GM10266 (cell line): ENCODE data around the gene PPEF2.

Experiments
- DNase-seq: peaks from one replicate; pipeline ENCODE4 v3.0.0; 2012; ENCODE audit errors: extremely low spot score
- TF ChIP-seq, protein P1 (sequence below): IDR thresholded peaks from 2 replicates; pipeline ENCODE4 v1.5.1; 2012; ENCODE audit warnings: mild to moderate bottlenecking, low read depth; ENCODE audit not compliant: control insufficient read depth, insufficient read depth; ENCODE audit errors: missing control alignments

Gene PPEF2

DNA sequence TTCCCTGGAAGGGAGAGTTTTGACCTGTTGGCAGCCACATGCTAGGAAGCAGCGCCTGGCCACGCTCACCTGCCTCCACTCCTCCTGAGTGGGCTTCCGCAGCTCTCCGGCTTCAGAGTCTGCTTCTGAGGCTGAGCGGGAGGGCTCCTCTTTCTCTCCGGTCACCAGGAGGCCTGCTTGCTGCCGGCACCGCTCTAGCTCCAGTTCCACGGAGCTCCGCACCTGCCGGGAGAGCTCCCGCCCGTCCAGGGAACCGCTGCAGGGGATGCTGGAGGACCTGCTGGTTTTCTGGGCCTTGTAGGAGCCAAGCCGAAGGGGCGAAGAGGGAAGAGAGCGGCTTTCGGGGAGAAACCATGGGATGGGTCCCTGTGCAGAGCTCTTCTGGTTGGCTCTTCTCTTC lies 26.0 kb downstream of the PPEF2 start:
- TF ChIP-seq, protein P1, sequence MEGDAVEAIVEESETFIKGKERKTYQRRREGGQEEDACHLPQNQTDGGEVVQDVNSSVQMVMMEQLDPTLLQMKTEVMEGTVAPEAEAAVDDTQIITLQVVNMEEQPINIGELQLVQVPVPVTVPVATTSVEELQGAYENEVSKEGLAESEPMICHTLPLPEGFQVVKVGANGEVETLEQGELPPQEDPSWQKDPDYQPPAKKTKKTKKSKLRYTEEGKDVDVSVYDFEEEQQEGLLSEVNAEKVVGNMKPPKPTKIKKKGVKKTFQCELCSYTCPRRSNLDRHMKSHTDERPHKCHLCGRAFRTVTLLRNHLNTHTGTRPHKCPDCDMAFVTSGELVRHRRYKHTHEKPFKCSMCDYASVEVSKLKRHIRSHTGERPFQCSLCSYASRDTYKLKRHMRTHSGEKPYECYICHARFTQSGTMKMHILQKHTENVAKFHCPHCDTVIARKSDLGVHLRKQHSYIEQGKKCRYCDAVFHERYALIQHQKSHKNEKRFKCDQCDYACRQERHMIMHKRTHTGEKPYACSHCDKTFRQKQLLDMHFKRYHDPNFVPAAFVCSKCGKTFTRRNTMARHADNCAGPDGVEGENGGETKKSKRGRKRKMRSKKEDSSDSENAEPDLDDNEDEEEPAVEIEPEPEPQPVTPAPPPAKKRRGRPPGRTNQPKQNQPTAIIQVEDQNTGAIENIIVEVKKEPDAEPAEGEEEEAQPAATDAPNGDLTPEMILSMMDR: no peak

DNA sequence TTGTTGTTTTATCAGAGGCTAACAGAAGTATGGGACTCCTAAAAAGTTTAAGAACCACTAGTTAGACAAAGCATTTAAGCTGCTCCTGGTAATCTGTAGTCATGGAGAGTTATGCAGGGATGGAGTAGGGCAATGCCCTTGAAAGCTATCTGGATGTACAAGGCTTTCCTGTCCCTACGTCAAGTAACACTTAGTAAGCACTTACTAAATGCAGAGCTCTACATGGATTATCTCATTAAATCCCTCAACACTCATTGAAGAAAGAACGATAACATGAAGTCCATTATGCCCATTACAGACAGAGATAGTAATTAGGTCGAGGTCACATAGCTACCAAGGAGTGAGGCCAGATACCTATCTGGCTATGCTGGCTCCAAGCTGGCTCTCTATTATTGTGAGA lies 33.2 kb downstream of the PPEF2 start:
- TF ChIP-seq, protein P1: no peak
- no peak for DNase-seq

More for the DNA sequence above, 26.0 kb downstream of the PPEF2 start:
- no peak for DNase-seq

DNA sequence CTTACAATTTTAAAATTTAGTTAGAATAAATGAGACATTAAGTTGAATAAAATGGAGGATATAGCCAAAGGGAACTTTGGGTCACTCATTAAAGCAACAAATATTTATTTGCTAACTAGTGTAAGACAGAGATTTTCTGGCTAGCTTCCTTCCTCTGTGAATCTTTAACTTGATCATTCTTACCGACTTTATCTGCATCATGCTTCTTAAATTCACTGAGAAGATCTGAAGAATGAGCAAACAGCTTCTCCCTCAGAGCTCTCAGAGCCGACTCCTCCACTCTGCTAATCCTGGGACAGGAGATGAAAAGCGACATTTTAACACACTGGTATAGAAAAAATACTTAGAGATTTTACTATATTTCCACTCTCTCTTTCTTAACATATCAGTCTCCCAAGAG lies 35.1 kb downstream of the PPEF2 start:
- no peak for DNase-seq
- TF ChIP-seq, protein P1: no peak

DNA sequence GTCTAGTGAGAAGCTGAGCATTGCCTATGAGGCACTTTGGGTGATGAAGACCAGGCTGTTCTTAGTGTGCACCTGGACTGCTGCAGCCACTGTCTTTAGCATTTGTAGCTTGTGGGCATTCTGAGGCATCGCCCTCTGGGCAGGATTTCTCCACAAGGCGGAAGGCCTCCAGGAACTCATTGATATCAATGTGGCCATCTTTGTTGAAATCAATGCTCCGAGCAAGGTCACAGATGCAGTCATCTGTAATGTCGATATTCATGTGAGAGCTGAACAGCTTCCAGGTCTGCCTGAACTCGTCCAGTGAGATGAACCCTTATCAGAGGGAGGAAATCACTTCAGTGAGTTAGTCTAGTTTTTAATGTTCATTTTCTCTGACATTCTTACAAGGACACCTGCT lies 41.6 kb downstream of the PPEF2 start:
- DNase-seq: no peak
- TF ChIP-seq, protein P1: no peak

DNA sequence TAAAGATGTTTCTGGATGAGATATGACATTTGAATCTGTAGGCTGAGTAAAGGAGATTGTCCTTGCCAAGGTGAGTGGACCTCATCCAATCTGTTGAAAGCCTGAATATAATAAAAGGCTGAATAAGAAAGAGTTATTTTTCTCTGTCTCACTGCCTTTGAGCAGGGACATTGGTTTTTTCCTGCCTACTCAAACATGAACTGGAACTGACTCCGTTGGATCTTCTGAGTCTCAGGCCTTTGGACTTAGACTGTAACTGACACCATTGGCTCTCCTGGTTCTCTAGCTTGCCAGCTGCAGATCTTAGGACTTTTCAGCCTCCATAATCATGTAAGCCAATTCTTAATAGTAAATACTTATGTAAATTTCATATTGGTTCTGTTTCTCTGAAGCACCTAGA lies 43.5 kb downstream of the PPEF2 start:
- DNase-seq: no peak
- TF ChIP-seq, protein P1: no peak

DNA sequence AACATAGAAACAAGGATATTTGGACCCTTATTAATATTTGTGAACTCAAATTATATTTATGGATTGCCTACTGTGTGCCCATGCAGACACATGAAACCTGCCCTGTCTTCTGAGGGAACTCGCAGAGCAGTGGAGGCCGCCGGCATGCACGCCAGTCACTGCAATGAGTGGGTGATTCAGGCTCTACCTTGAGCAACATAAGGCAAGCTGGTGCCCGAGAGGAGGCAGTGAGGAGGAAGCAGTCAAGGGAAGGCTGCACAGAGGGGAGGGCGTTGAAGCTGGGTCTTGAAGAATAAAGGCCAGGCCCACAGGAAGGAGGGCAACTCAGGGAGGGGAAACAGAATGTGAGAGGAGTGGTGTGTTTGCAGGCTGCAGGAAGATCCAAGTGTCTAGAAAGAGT lies 52.8 kb downstream of the PPEF2 start:
- DNase-seq: no peak
- TF ChIP-seq, protein P1: no peak

DNA sequence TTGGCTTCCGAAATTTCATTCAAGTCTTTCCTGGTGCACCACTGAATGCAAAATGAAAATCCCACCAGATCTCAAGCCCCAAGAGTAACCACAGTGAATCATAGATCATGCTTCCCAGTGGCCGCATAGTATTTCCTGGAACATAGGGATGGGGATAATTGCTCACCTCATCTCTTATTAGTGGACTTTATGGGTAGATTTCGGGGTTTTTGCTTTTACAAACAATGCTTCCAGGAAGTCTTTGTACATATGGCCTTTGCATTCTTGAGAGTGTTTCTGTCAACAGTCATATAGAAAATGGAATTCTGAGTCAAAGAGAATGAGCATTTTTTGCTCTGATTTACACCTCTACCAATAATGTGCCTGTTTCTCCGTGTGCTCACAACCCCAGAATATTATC lies 53.4 kb downstream of the PPEF2 start:
- TF ChIP-seq, protein P1: peak; percentile 2
- DNase-seq: no peak
